HepG2 (cell line): ENCODE measurements around the gene DIS3L2. TPM values are rescaled to one million over a fixed set of nuclear protein-coding genes. Genes with fewer than 3 reads are reported as not detected.

ENCODE experiments used
- ATAC-seq: fragments of 200-7000 bp; cut with Tn5 transposase; 3 replicates; pipeline ENCODE4 v1.9.1; 2020; ENCODE audit warnings: mild to moderate bottlenecking, moderate library complexity
- BruUV-seq: library from RNA; stranded (reverse); fragments of 400-500 nt; replicated peaks from 2 replicates; lab custom pipeline; 2021; lab: Mats Ljungman, UMichigan
- CTCF ChIA-PET: fragments of 300-600 bp; formaldehyde crosslinking; extraction: SDS; loops from one replicate; lab custom pipeline; 2021; ENCODE audit warnings: low total read pairs, inconsistent platforms, low intra/inter-chr PET ratio; lab: Yijun Ruan, JAX
- POLR2A ChIA-PET: fragments of 350-600 bp; sonication (Branson Sonifier 250); formaldehyde crosslinking; loops from one replicate; lab custom pipeline; 2020; ENCODE audit warnings: antibody characterized with exemption, inconsistent platforms; lab: Yijun Ruan, JAX
- DNase-seq: peaks from one replicate; pipeline ENCODE4 v3.0.0-alpha.2; 2015; ENCODE audit warnings: low spot score
- FAIRE-seq: peaks from 3 replicates; lab custom pipeline; 2011; peaks lifted over from hg19 to GRCh38; lab: Jason Lieb, UNC
- H2AFZ ChIP-seq: one replicate; pipeline ENCODE4 v1.6.1; 2011; ENCODE audit warnings: low read length, inconsistent platforms
- H3K27ac ChIP-seq: fragments of 300-600 bp; 3 replicates; pipeline ENCODE4 v1.8.0; 2011; ENCODE audit warnings: mixed run types, mild to moderate bottlenecking, mixed read lengths, low read length, inconsistent platforms; ENCODE audit not compliant: insufficient read depth; ENCODE audit errors: extremely low read length
- H3K27me3 ChIP-seq, 2 experiments: fragments of 200-600 bp in 1 of 2; 2 replicates in 1 of 2; 3 replicates in 1 of 2; pipeline versions ENCODE4 v1.6.0 to v1.8.0; 2011; ENCODE audit warnings: low read length in 2 of 2, mild to moderate bottlenecking in 2 of 2, moderate library complexity in 2 of 2, inconsistent platforms in 1 of 2; ENCODE audit not compliant: insufficient read depth in 2 of 2, control insufficient read depth in 1 of 2
- H3K36me3 ChIP-seq, 2 experiments: fragments of 200-600 bp in 1 of 2; replicated peaks in 1 of 2; 2 replicates in 1 of 2; 3 replicates in 1 of 2; pipeline versions ENCODE4 v1.5.1 to v1.8.0; 2011; ENCODE audit warnings: low read length in 2 of 2, inconsistent platforms in 1 of 2; ENCODE audit not compliant: insufficient read depth in 2 of 2, control insufficient read depth in 1 of 2
- H3K4me1 ChIP-seq: 2 replicates; pipeline ENCODE4 v1.5.1; 2012; ENCODE audit warnings: low read length, inconsistent platforms; ENCODE audit not compliant: insufficient read depth
- H3K4me2 ChIP-seq: 2 replicates; pipeline ENCODE4 v1.6.0; 2011; ENCODE audit warnings: low read depth, low read length, inconsistent platforms
- H3K4me3 ChIP-seq, 3 experiments: fragments of 200-600 bp in 1 of 3; sonication (generic), shearing (Covaris generic) in 1 of 3; replicated peaks in 1 of 3; 2 replicates each; pipeline ENCODE4 v1.5.1; 2011 to 2016; ENCODE audit warnings: low read length in 3 of 3, inconsistent platforms in 2 of 3, low read depth in 2 of 3, mild to moderate bottlenecking in 2 of 3, control low read depth in 1 of 3, mixed read lengths in 1 of 3; ENCODE audit not compliant: insufficient read depth in 1 of 3
- H3K79me2 ChIP-seq: one replicate; pipeline ENCODE4 v1.6.1; 2011; ENCODE audit warnings: low read length, inconsistent platforms; ENCODE audit not compliant: insufficient read depth
- H3K9ac ChIP-seq: 2 replicates; pipeline ENCODE4 v1.6.0; 2011; ENCODE audit warnings: mild to moderate bottlenecking, low read depth, low read length, inconsistent platforms; ENCODE audit not compliant: insufficient read depth
- H3K9me3 ChIP-seq: 2 replicates; pipeline ENCODE4 v1.5.1; 2012; ENCODE audit warnings: mild to moderate bottlenecking, low read length
- H4K20me1 ChIP-seq: 2 replicates; pipeline ENCODE4 v1.6.0; 2011; ENCODE audit warnings: inconsistent platforms, mild to moderate bottlenecking, low read length, moderate library complexity; ENCODE audit not compliant: insufficient read depth
- EHMT2 ChIP-seq: fragments of 200-600 bp; sonication (generic); IDR thresholded peaks from 2 replicates; pipeline ENCODE4 v1.7.0; 2017; ENCODE audit warnings: antibody characterized with exemption, low read depth, low read length, borderline replicate concordance
- ELF3 ChIP-seq: IDR thresholded peaks from 2 replicates; pipeline ENCODE4 v1.6.1; 2016; ENCODE audit warnings: missing genetic modification reagents, missing compliant biosample characterization
- JARID2 ChIP-seq: sonication (generic); formaldehyde crosslinking; IDR thresholded peaks from 2 replicates; pipeline ENCODE4 v1.8.1; 2023; ENCODE audit warnings: missing genetic modification reagents, inconsistent platforms; ENCODE audit not compliant: insufficient replicate concordance
- KLF15 ChIP-seq: sonication (generic); formaldehyde crosslinking; IDR thresholded peaks from 2 replicates; pipeline ENCODE4 v1.8.1; 2023; ENCODE audit warnings: borderline replicate concordance, mild to moderate bottlenecking, inconsistent platforms, missing genetic modification reagents, mixed read lengths
- NRL ChIP-seq: sonication (generic); formaldehyde crosslinking; IDR thresholded peaks from 2 replicates; pipeline ENCODE4 v1.5.0; 2020; ENCODE audit warnings: missing genetic modification reagents, mild to moderate bottlenecking, moderate library complexity, borderline replicate concordance
- PITX1 ChIP-seq: sonication (generic); formaldehyde crosslinking; IDR thresholded peaks from 2 replicates; pipeline ENCODE4 v1.5.1; 2020; ENCODE audit warnings: mild to moderate bottlenecking, missing genetic modification reagents
- SNAPC2 ChIP-seq: sonication (generic); formaldehyde crosslinking; IDR thresholded peaks from 2 replicates; pipeline ENCODE4 v1.8.1; 2022; ENCODE audit warnings: mild to moderate bottlenecking, missing genetic modification reagents
- SPEN ChIP-seq: sonication (generic); formaldehyde crosslinking; IDR thresholded peaks from 2 replicates; pipeline ENCODE4 v1.5.1; 2020; ENCODE audit warnings: low read depth, mild to moderate bottlenecking, missing genetic modification reagents
- ZNF136 ChIP-seq: sonication (generic); formaldehyde crosslinking; IDR thresholded peaks from 2 replicates; pipeline ENCODE4 v1.8.1; 2022; ENCODE audit warnings: low read depth, mild to moderate bottlenecking, moderate library complexity, missing genetic modification reagents
- ZNF543 ChIP-seq: sonication (generic); formaldehyde crosslinking; IDR thresholded peaks from 2 replicates; pipeline ENCODE4 v1.4.0; 2020; ENCODE audit warnings: mild to moderate bottlenecking, missing genetic modification reagents
- WGBS: methylation state at CpG from one replicate; pipeline ENCODE4 v1.1.6; 2017; ENCODE audit warnings: low lambda C conversion rate; 5-methylcytosine and 5-hydroxymethylcytosine counted together
- in situ Hi-C: cut with HindIII; loops from 2 replicates; pipeline ENCODE4 v1.10.0; 2017; ENCODE audit warnings: low pct_unique_long_range_greater_than_20kb; ENCODE audit not compliant: extremely low pct_ligation_motif_present
- intact Hi-C: fragments of 100-400 bp; cut with micrococcal nuclease; formaldehyde crosslinking; loops from one replicate; pipeline ENCODE4 v1.10.0; 2022; ENCODE audit not compliant: unreplicated experiment
- polyA plus RNA-seq, 8 experiments: library from polyadenylated mRNA; depleted of rRNA in 3 of 8; stranded (reverse) in 7 of 8; unstranded in 1 of 8; fragments of >200 nt; fragmentation: Illumina TruSeq in 4 of 8; extraction: Trizol in 4 of 8; gene quantifications; 2 replicates each; pipeline versions ENCODE4 v1.2.1 to v1.2.3, GENCODE V29; 2011 to 2016; ENCODE audit warnings: low read depth in 4 of 8, missing spikeins in 1 of 8, mixed read lengths in 1 of 8; ENCODE audit not compliant: insufficient read depth in 1 of 8
- total RNA-seq, 5 experiments: library from RNA; depleted of rRNA; stranded (reverse); fragments of >200 nt; fragmentation: Illumina TruSeq; extraction: Trizol; gene quantifications; 2 replicates each; pipeline ENCODE4 v1.2.3, GENCODE V29; 2016; ENCODE audit warnings: low read depth in 1 of 5
- TF ChIP-seq, protein P1 (sequence below): sonication (generic); formaldehyde crosslinking; IDR thresholded peaks from 2 replicates; pipeline ENCODE4 v1.5.1; 2020; ENCODE audit warnings: missing genetic modification reagents, mild to moderate bottlenecking, borderline replicate concordance
- TF ChIP-seq, protein P2 (sequence below): sonication (generic); formaldehyde crosslinking; IDR thresholded peaks from 2 replicates; pipeline ENCODE4 v1.4.0; 2020; ENCODE audit warnings: mild to moderate bottlenecking, missing genetic modification reagents

Gene DIS3L2
- total and polyA plus RNA-seq, 2 of the 13 experiments (the other 11 are each of a cell fraction or from before 2014, with no cell fraction given): 7.0 to 23.9 TPM

DNA sequence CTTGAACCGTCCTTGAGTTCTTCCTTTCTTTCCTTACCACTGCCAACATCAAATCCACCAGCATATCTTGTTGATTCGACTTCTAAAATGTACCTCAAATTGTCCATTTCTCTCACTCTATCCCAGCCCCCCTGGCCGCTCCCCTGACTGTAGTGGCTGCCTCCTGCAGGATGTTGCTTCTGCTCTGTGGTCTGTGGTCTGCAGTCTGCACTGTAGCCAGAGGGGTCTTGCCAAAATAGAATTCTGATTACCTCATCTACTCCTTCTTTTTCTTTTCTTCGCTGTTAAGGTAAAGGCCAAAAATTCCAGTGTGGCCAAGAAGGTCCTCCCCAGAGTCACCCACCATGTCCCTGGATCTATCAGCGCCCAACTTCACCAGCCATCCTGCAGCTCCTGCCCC, 337.6 kb downstream of the DIS3L2 start (continued):
- TF ChIP-seq PITX1 (CRISPR knock-in tag) (no peak), JARID2 (CRISPR knock-in tag) (no peak), ELF3 (CRISPR knock-in tag) (no peak), ZNF543 (no peak), EHMT2 (no peak), NRL (CRISPR knock-in tag) (no peak)
- TF ChIP-seq, protein P1, sequence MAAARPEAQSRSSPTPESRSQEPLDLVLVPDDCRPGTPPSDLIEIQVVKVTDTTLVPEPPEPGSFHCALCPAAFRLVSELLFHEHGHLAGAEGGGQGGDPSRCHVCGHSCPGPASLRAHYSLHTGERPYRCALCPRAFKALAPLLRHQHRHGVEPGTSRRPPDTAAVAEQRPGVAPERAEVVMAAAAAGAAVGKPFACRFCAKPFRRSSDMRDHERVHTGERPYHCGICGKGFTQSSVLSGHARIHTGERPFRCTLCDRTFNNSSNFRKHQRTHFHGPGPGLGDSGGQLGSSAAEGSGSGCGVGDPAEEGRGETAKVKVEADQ (CRISPR knock-in tag): no peak
- TF ChIP-seq, protein P2, sequence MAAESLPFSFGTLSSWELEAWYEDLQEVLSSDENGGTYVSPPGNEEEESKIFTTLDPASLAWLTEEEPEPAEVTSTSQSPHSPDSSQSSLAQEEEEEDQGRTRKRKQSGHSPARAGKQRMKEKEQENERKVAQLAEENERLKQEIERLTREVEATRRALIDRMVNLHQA (CRISPR knock-in tag): no peak
- TF ChIP-seq, all 625 proteins: peak for 0

DNA sequence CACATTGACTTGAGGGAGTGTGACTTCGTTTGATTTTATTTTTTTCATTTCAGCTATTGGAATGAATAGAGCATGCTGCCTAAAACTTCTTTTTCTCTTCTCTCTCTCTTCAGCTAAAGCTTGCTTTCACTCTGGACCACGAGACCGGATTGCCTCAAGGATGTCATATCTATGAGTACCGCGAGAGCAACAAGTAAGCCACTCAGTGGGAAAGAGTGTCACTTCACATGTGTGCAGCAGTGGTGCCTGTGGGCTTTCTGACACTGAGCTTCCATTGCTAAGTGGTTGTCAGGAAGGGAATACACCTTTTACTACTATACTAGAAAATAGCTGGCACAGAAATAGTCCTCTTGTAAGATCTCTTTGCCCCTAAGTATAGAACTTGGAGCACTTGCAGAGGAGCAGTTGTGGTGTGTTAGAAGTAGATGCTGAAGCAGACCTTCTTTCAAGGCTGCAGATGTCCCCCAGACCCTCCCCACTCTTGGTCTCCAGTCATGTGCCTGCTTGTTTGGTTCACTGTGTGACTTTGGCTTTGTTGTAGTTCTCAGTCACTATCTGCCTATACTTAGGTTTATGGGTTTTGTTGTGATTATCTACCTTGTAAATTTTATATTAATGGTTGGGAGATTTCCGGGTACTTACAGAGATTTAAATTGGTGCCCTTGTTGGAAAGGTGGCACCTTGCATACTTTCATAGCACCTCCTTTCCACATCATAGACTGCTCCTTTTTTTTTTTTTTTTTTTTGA, 338.6 kb downstream of the DIS3L2 start:
- no peak overlapping the region for H3K4me2 ChIP-seq
- peak overlapping the region; percentile 54 for H3K27ac ChIP-seq
- ATAC-seq (no peak), DNase-seq (no peak), FAIRE-seq (no peak)
- no peak overlapping the region for H2AFZ ChIP-seq
- no peak overlapping the region for H3K4me3 ChIP-seq
- TF ChIP-seq SNAPC2 (CRISPR knock-in tag) (no peak), ZNF136 (CRISPR knock-in tag) (0 out of 2 replicates have a peak, but pooled peaks have one; percentile 5), SPEN (CRISPR knock-in tag) (no peak), KLF15 (CRISPR knock-in tag) (no peak)
- peaks cover 1 to 4% of the 10 kb centered on the region in 2 experiments; a peak in 2 of 5 replicates for H3K36me3 ChIP-seq
- no TSS peak for BruUV-seq
- ChIA-PET CTCF (interaction anchor here (0.8 kb wide), 1 partner anchor 27 kb away, joined by 3 read pairs; no protein-coding TSS in a partner anchor), POLR2A (no interaction called here)
- 96% methylated on average over 6 of the region's 6 CpGs for WGBS
- H3K27me3 ChIP-seq: no peaks in the 10 kb centered on the region
- in situ Hi-C loops (no loop called here), intact Hi-C loops (no loop called here)
- no peaks in the 10 kb centered on the region for H3K79me2 ChIP-seq
- no peaks in the 10 kb centered on the region for H4K20me1 ChIP-seq
- no peak overlapping the region for H3K9ac ChIP-seq
- H3K9me3 ChIP-seq: no peaks in the 10 kb centered on the region
- peaks cover 38% of the 10 kb centered on the region for H3K4me1 ChIP-seq
